Measurements from ENCODE around the gene TRIM50.
"Not testable (repeated sequence)": the region's sequence is repeated elsewhere in the genome, so short reads cannot be mapped to it uniquely, and the experiment has no call there.

The TRIM50 gene

DNA sequence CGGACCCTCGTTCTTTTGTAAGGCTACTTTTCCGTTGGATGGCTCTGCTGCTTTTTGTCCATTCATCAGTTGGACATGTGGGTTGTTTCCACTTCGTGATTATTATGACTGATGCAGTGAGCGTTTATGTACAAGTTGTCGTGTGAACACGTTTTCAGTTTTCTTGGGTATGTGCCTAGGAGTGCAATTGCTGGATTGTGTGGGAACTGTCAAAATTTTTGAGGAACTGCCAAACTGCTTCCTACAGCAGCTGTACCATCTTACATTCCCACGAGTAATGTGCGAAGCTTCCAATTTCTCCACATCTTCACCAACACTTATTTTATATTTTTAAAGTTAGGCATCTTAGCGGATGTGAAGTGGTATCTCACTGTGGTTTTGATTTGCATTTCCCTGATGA, 10.4 kb upstream of the TRIM50 start:
- no peak for TF ChIP-seq CTCF (IDR thresholded peaks at IDR 0.05; ENCODE audit: low read length, missing control alignments)
- peak; percentile 83 for DNase-seq (ENCODE audit: low read depth)

DNA sequence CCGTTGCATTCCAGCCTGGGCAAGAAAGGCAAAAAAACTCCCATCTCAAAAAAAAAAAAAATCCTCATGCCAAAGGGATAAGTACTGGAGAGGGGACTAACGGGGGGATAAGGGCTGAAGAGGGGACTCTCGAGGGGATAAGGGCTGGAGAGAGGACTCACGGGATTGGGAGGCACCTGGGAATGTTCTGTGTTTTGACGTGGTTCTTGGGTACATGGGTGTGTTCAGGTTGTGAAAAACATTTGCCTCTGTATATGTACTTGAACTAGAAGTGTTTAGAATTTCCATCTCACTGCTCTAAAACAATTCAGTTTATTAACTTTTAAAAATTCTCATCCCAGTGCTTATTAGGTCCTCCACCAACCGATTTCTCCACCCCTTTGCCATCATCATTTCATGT, 4.6 kb upstream of the TRIM50 start:
- TF ChIP-seq CTCF (IDR thresholded peaks at IDR 0.05; ENCODE audit: low read length, missing control alignments), result no peak
- DNase-seq (ENCODE audit: low read depth), result no peak

More for the DNA sequence above, 10.4 kb upstream of the TRIM50 start:
- H3K4me3 ChIP-seq (replicated peaks; ENCODE audit: low read depth, low read length), result no peak overlapping the region

GRCh38 chr7:73330772-73331171, 2.9 kb upstream of the TRIM50 start:
- H3K4me3 ChIP-seq (replicated peaks; ENCODE audit: low read depth, low read length), result no peak overlapping the region
- TF ChIP-seq CTCF (IDR thresholded peaks at IDR 0.05; ENCODE audit: low read length, missing control alignments), result no peak
- DNase-seq (ENCODE audit: low read depth), result no peak

More for the DNA sequence above, 4.6 kb upstream of the TRIM50 start:
- H3K4me3 ChIP-seq (replicated peaks; ENCODE audit: low read depth, low read length), result no peak overlapping the region

- TF ChIP-seq CTCF (IDR thresholded peaks at IDR 0.05; ENCODE audit: low read length, missing control alignments), result no peak
- H3K4me3 ChIP-seq (replicated peaks; ENCODE audit: low read depth, low read length), result no peak overlapping the region
- DNase-seq (ENCODE audit: low read depth), result peak; percentile 39
Observed at GRCh38 chr7:73329861-73330581, 2.1 kb upstream of the TRIM50 start.

DNA sequence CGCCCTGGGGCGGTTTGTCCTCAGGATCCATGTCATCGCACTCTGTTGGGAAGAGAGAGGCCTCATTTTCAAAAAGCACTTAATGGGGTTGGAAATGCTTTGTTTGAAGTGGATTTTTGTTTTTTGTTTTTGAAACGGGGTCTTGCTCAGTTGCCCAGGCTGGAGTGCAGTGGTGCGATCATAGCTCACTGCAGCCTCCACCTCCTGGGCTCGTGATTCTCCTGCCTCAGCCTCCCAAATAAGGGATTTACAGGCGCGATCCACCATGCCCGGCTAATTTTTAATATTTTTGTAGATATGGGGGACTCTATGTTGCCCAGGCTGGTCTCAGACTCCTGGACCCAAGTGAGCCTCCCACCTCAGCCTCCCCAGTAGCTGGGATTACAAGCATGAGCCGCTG, 814 bp upstream of the TRIM50 start:
- DNase-seq (ENCODE audit: low read depth), result no peak
- no peak for TF ChIP-seq CTCF (IDR thresholded peaks at IDR 0.05; ENCODE audit: low read length, missing control alignments)
- H3K4me3 ChIP-seq (replicated peaks; ENCODE audit: low read depth, low read length), result no peak overlapping the region

- H3K4me3 ChIP-seq (replicated peaks; ENCODE audit: low read depth, low read length); DNase-seq (ENCODE audit: low read depth): not testable (repeated sequence)
Observed at GRCh38 chr7:73327449-73327848, 433 bp downstream of the TRIM50 start.

DNA sequence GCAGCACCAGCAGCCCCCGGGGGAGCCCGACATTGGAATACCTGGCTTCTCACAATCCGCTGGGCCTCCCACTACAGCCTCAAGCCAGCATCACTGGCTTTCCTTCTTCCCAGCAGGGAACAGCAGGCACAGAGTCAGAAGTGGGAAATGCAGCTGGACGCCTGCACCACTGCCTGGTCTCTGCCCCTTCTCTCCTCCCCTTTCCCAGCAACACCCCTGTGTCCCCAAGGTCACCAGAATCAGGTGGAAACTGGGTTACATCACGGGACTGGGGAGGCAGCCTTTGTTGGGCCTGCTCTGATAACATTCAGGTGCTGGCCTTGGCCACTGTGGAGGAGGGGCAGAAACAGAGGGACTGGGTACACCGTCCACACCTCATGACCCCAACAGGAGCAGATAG, 2.5 kb downstream of the TRIM50 start:
- DNase-seq (ENCODE audit: low read depth); H3K4me3 ChIP-seq (replicated peaks; ENCODE audit: low read depth, low read length): not testable (repeated sequence)

DNA sequence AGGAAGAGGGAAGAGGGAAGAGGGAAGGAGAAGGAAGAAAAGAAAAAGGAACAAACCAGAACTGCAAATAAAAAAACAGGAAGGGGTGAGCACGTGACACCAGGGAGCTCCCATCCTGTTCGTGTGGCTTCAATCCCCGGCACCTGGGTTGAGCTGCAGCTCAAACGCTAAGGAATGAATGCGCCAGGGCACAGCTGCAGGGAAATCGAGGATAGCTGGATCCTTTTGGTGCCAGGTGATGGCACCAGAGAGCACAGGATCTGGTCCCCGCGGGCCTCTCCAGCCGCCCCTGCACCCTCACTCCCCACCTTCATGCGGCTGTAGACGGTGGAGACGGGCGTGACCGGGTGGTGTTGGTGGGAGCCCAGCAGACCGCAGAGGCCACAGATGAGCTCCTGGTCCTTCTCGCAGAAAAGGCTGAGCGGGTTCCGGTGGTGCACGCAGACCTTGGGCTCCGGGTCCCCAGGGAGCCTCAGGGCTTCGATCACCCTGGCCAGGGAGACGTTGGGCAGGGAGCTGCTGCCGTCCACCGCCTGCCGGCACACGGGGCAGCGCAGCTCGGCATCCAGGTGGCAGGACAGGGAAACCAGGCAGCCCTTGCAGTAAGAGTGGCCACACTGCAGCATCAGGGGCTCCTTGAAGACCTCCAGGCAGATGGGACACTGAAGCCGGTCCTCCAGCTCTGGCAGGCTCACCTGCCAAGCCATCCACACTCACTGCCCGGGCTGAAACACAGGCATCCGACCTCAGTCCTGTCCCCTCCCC, 3.6 kb downstream of the TRIM50 start:
- peak; percentile 57 for TF ChIP-seq CTCF (IDR thresholded peaks at IDR 0.05; ENCODE audit: low read length, missing control alignments)
- H3K4me3 ChIP-seq (replicated peaks; ENCODE audit: low read depth, low read length), result not testable (repeated sequence)
- DNase-seq (ENCODE audit: low read depth), result peak; percentile 55

- DNase-seq (ENCODE audit: low read depth); H3K4me3 ChIP-seq (replicated peaks; ENCODE audit: low read depth, low read length): not testable (repeated sequence)
Observed at GRCh38 chr7:73323434-73324080, 4.3 kb downstream of the TRIM50 start.

GRCh38 chr7:73320009-73320408, 7.9 kb downstream of the TRIM50 start:
- not testable (repeated sequence) for H3K4me3 ChIP-seq (replicated peaks; ENCODE audit: low read depth, low read length); DNase-seq (ENCODE audit: low read depth)

DNA sequence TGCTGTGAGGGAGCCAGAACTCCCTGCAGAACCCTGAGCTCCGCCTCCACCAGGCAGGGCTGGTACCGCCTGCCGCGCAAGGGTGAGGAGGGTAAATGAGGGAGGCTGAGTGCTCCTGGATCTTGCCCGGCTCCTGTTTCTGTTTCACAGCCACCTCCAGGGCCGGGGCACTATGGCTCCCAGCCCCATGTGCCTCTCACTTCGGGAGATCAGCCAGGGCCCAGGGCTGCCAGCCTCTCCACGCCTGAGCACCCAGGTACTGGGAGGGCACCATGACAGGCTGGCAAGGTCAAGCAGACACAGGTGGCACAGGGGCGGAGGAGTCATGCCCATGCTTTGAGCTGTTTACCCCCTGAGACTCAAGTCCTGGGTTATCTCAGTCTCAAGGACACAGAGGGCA, 8.3 kb downstream of the TRIM50 start:
- not testable (repeated sequence) for H3K4me3 ChIP-seq (replicated peaks; ENCODE audit: low read depth, low read length); DNase-seq (ENCODE audit: low read depth)

Measured in fibroblast of pulmonary artery (primary cell).